Fibroblast of mammary gland (primary cell): ENCODE results near the gene ETFA.

Experiments used
- DNase-seq: peaks from one replicate; pipeline ENCODE4 v3.0.0-alpha.2; 2010; ENCODE audit warnings: low read depth
- H3K4me3 ChIP-seq: 2 replicates; pipeline ENCODE4 v1.5.1; 2011; ENCODE audit warnings: low read depth, mild to moderate bottlenecking, low read length, moderate library complexity; ENCODE audit not compliant: control insufficient read depth
- CTCF ChIP-seq: conservative IDR thresholded peaks from 2 replicates; pipeline ENCODE4 v1.5.1; 2011; ENCODE audit warnings: low read depth, low read length, inconsistent platforms; ENCODE audit not compliant: control insufficient read depth, insufficient read depth

ETFA gene

GRCh38 chr15:76236350-76236749 lies 74.9 kb downstream of the ETFA start:
- H3K4me3 ChIP-seq, result no peak overlapping the region
- DNase-seq, result no peak
- TF ChIP-seq CTCF, result no peak

- peak; percentile 38 for TF ChIP-seq CTCF
- peak; percentile 48 for DNase-seq
- no peak overlapping the region for H3K4me3 ChIP-seq
These were observed 76.0 kb downstream of the ETFA start for GRCh38 chr15:76235186-76235826.

DNA sequence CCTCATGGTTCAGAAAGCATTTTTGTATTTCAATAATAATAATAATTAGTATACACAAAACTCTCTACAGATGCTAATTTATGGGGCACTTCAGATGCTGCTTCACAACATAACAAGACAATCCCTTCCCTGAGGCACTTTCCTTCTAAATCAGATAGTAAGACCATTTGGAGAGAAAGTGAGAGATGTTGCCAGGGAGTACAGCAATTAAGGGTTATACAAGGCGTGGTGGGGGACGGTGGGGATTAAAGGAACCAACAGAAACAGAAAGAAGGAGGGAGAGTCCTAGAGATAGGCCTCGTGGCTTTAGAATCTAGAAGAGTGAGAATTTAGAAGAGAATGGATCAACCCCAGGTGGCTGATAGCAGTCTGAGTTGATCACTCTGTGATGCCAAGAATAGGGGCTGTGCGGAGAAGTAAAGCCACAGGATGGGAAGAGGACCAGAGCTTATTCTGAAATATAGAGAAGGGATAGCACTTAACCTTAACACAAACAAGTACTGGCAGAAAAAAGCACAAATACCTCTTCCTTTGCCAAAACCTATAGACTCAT lies 76.9 kb downstream of the ETFA start:
- no peak for DNase-seq
- H3K4me3 ChIP-seq, result no peak overlapping the region

DNA sequence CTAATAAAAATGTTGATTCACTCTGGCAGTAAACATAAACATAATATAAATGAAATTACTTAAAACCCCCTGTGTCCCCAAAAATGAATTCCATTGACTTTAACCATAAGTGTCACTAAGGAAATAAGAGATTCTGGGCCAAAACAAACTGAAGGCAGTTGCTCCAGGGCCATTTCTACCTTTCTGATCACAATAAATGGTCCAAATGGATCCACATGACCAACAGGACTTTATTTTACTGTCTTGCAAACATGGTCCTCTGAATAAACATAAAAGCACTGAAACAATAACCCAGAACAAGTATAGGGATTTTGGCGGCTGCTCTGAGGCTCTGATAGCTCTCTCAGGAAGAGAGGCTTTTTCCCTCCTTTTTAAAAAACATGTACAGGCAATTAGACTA lies 77.3 kb downstream of the ETFA start:
- H3K4me3 ChIP-seq, result no peak overlapping the region
- DNase-seq, result no peak
- no peak for TF ChIP-seq CTCF

More for the DNA sequence above, 76.9 kb downstream of the ETFA start:
- TF ChIP-seq CTCF, result no peak

GRCh38 chr15:76229266-76229665 lies 82.0 kb downstream of the ETFA start:
- no peak for TF ChIP-seq CTCF
- DNase-seq, result no peak
- H3K4me3 ChIP-seq, result no peak overlapping the region

- no peak for DNase-seq
- H3K4me3 ChIP-seq, result no peak overlapping the region
- TF ChIP-seq CTCF, result no peak
These were observed 87.7 kb downstream of the ETFA start for GRCh38 chr15:76223521-76223920.
